BE2C (cell line): ENCODE measurements around the gene GPC5.
"Not testable (repeated sequence)": the region's sequence is repeated elsewhere in the genome, so short reads cannot be mapped to it uniquely, and the experiment has no call there.

Source experiments
- DNase-seq: peaks from one replicate; pipeline ENCODE4 v3.0.0-alpha.2; 2020
- H3K27me3 ChIP-seq: fragments of 250-450 bp; sonication (Bioruptor Pico); 2 replicates; pipeline ENCODE4 v1.5.1; 2020; ENCODE audit warnings: mild to moderate bottlenecking
- H3K36me3 ChIP-seq: fragments of 250-450 bp; sonication (Bioruptor Pico); 2 replicates; pipeline ENCODE4 v1.5.1; 2020; ENCODE audit warnings: mild to moderate bottlenecking
- H3K4me1 ChIP-seq: fragments of 250-450 bp; sonication (Bioruptor Pico); 2 replicates; pipeline ENCODE4 v1.5.1; 2020
- H3K4me3 ChIP-seq: 2 replicates; pipeline ENCODE4 v1.5.1; 2011; ENCODE audit warnings: low read depth, low read length
- H3K9me3 ChIP-seq: fragments of 250-450 bp; sonication (Bioruptor Pico); 2 replicates; pipeline ENCODE4 v1.5.1; 2020
- CTCF ChIP-seq: IDR thresholded peaks from 2 replicates; pipeline ENCODE4 v1.5.1; 2012; ENCODE audit warnings: mild to moderate bottlenecking, low read depth, low read length

GPC5 gene

GRCh38 chr13:91893040-91893439, 494.6 kb downstream of the GPC5 start:
- Histone ChIP-seq H3K9me3 (no peaks in the 10 kb centered on the region), H3K36me3 (no peaks in the 10 kb centered on the region), H3K4me1 (peaks cover 4% of the 10 kb centered on the region; the same call in 1 of the 2 replicates), H3K4me3 (no peak overlapping the region), H3K27me3 (no peaks in the 10 kb centered on the region)
- TF ChIP-seq CTCF, result no peak
- DNase-seq, result no peak

- H3K4me3 ChIP-seq, result no peak overlapping the region
- no peak for DNase-seq
- no peak for TF ChIP-seq CTCF
Measured at GRCh38 chr13:91894316-91894715, 495.9 kb downstream of the GPC5 start.

GRCh38 chr13:91896547-91896946, 498.1 kb downstream of the GPC5 start:
- no peaks in the 10 kb centered on the region for H3K27me3 ChIP-seq
- no peak for DNase-seq
- no peaks in the 10 kb centered on the region for H3K4me1 ChIP-seq

More at GRCh38 chr13:91894316-91894715, 495.9 kb downstream of the GPC5 start:
- Histone ChIP-seq H3K9me3 (no peaks in the 10 kb centered on the region), H3K27me3 (no peaks in the 10 kb centered on the region), H3K36me3 (no peaks in the 10 kb centered on the region), H3K4me1 (no peaks in the 10 kb centered on the region)

GRCh38 chr13:91898986-91899385, 500.6 kb downstream of the GPC5 start:
- not testable (repeated sequence) for H3K4me3 ChIP-seq, H3K9me3 ChIP-seq, H3K4me1 ChIP-seq, H3K27me3 ChIP-seq, DNase-seq, H3K36me3 ChIP-seq

More at GRCh38 chr13:91896547-91896946, 498.1 kb downstream of the GPC5 start:
- TF ChIP-seq CTCF, result no peak
- no peaks in the 10 kb centered on the region for H3K36me3 ChIP-seq
- H3K9me3 ChIP-seq, result no peaks in the 10 kb centered on the region
- H3K4me3 ChIP-seq, result no peak overlapping the region

GRCh38 chr13:91902291-91902690, 503.9 kb downstream of the GPC5 start:
- no peak for TF ChIP-seq CTCF
- no peaks in the 10 kb centered on the region for H3K9me3 ChIP-seq
- DNase-seq, result no peak
- no peaks in the 10 kb centered on the region for H3K27me3 ChIP-seq
- no peaks in the 10 kb centered on the region for H3K4me1 ChIP-seq
- no peak overlapping the region for H3K4me3 ChIP-seq
- H3K36me3 ChIP-seq, result no peaks in the 10 kb centered on the region

GRCh38 chr13:91904005-91904404, 505.6 kb downstream of the GPC5 start:
- H3K27me3 ChIP-seq, result no peaks in the 10 kb centered on the region
- no peak for DNase-seq
- no peak for TF ChIP-seq CTCF
- no peaks in the 10 kb centered on the region for H3K9me3 ChIP-seq
- no peaks in the 10 kb centered on the region for H3K4me1 ChIP-seq
- H3K4me3 ChIP-seq, result no peak overlapping the region
- no peaks in the 10 kb centered on the region for H3K36me3 ChIP-seq

GRCh38 chr13:91904597-91904996, 506.2 kb downstream of the GPC5 start:
- Histone ChIP-seq H3K27me3 (no peaks in the 10 kb centered on the region), H3K4me1 (no peaks in the 10 kb centered on the region), H3K4me3 (no peak overlapping the region), H3K36me3 (no peaks in the 10 kb centered on the region), H3K9me3 (no peaks in the 10 kb centered on the region)
- TF ChIP-seq CTCF, result no peak
- no peak for DNase-seq
